ENCODE data around the gene ANO2.

- TF ChIP-seq RAD21 (conservative IDR thresholded peaks at IDR 0.05), result no peak
- TF ChIP-seq, protein P1, sequence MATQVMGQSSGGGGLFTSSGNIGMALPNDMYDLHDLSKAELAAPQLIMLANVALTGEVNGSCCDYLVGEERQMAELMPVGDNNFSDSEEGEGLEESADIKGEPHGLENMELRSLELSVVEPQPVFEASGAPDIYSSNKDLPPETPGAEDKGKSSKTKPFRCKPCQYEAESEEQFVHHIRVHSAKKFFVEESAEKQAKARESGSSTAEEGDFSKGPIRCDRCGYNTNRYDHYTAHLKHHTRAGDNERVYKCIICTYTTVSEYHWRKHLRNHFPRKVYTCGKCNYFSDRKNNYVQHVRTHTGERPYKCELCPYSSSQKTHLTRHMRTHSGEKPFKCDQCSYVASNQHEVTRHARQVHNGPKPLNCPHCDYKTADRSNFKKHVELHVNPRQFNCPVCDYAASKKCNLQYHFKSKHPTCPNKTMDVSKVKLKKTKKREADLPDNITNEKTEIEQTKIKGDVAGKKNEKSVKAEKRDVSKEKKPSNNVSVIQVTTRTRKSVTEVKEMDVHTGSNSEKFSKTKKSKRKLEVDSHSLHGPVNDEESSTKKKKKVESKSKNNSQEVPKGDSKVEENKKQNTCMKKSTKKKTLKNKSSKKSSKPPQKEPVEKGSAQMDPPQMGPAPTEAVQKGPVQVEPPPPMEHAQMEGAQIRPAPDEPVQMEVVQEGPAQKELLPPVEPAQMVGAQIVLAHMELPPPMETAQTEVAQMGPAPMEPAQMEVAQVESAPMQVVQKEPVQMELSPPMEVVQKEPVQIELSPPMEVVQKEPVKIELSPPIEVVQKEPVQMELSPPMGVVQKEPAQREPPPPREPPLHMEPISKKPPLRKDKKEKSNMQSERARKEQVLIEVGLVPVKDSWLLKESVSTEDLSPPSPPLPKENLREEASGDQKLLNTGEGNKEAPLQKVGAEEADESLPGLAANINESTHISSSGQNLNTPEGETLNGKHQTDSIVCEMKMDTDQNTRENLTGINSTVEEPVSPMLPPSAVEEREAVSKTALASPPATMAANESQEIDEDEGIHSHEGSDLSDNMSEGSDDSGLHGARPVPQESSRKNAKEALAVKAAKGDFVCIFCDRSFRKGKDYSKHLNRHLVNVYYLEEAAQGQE (IDR thresholded peaks at IDR 0.05; ENCODE audit: borderline replicate concordance), result no peak
- TF ChIP-seq, protein P2, sequence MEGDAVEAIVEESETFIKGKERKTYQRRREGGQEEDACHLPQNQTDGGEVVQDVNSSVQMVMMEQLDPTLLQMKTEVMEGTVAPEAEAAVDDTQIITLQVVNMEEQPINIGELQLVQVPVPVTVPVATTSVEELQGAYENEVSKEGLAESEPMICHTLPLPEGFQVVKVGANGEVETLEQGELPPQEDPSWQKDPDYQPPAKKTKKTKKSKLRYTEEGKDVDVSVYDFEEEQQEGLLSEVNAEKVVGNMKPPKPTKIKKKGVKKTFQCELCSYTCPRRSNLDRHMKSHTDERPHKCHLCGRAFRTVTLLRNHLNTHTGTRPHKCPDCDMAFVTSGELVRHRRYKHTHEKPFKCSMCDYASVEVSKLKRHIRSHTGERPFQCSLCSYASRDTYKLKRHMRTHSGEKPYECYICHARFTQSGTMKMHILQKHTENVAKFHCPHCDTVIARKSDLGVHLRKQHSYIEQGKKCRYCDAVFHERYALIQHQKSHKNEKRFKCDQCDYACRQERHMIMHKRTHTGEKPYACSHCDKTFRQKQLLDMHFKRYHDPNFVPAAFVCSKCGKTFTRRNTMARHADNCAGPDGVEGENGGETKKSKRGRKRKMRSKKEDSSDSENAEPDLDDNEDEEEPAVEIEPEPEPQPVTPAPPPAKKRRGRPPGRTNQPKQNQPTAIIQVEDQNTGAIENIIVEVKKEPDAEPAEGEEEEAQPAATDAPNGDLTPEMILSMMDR (IDR thresholded peaks at IDR 0.05; ENCODE audit: poor library complexity, severe bottlenecking), result no peak
- no peak for TF ChIP-seq POLR2AphosphoS5 (IDR thresholded peaks at IDR 0.05)
- TF ChIP-seq EZH2 (IDR thresholded peaks at IDR 0.05; ENCODE audit: borderline replicate concordance, insufficient read depth, low read length, poor library complexity, severe bottlenecking), result no peak
- TF ChIP-seq EP300 (conservative IDR thresholded peaks at IDR 0.05; ENCODE audit: poor library complexity, severe bottlenecking), result no peak
- TF ChIP-seq TAF1 (IDR thresholded peaks at IDR 0.05; ENCODE audit: low read depth), result no peak
- TF ChIP-seq MXI1 (conservative IDR thresholded peaks at IDR 0.05; ENCODE audit: poor library complexity, severe bottlenecking), result no peak
- TF ChIP-seq SMC3 (conservative IDR thresholded peaks at IDR 0.05; ENCODE audit: poor library complexity), result no peak
Observed at GRCh38 chr12:5548152-5548943, 396.7 kb downstream of the ANO2 start.

Data from neural cell (in vitro differentiated cells).